NCI-H1105 treated with DMSO at 0.1 percent for 48 hours (cell line): Measurements from ENCODE around the gene RESP18.
A peak's percentile ranks its signal among the peaks of the same experiment; 100 is the strongest.
"Not testable (repeated sequence)": the region's sequence is repeated elsewhere in the genome, so short reads cannot be mapped to it uniquely, and the experiment has no call there.

Experiments used
- DNase-seq: peaks from one replicate; lab custom pipeline; 2025; lab: John Stamatoyannopoulos, UW

RESP18 gene

DNA sequence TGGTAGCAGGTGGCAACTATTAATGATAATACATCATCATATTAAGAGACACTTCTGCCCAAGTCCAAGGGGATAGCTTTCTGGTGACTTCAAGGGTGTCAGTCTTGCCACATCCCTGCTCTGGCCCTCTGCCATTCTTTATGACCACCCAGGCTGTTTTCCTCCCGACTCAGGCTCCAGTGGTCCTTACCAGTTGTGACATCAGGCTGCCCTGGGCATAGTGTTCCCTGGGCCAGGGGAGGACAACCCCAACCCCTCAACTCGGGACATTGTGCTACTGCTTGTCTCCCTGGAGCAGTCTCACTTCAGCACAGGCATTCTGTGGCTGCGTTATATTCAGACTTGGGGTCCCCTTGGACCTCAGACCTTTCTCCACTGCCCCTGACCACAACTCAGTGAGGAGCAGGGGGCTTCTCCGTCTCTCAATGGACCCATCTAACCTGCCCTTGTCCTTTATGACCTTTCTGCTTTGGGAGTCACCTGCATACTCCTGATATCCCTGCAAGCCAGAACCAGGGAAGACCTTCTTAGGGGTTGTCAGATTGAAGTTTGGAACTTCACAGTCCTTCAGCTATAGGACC, 40.5 kb downstream of the RESP18 start:
- no peak for DNase-seq

DNA sequence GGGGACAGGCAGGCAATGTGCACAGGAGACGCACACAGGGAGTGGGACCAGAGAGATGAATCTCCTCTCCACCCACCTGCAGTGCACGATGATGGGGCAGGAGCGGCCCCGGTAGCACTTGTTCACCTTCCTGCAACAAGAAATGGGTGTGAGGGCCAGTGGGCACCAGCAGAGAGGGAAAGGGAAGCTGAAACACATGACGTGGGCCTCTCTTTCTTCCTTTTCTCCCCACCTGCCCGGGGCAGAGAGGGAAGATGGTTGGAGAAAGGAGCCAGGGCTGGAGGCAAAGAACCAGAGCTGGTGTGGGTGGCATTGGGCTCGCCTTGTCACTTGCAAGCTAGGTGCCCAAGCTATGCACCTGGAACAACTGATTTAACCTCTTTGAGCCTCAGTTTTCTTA, 41.1 kb downstream of the RESP18 start:
- no peak for DNase-seq

DNA sequence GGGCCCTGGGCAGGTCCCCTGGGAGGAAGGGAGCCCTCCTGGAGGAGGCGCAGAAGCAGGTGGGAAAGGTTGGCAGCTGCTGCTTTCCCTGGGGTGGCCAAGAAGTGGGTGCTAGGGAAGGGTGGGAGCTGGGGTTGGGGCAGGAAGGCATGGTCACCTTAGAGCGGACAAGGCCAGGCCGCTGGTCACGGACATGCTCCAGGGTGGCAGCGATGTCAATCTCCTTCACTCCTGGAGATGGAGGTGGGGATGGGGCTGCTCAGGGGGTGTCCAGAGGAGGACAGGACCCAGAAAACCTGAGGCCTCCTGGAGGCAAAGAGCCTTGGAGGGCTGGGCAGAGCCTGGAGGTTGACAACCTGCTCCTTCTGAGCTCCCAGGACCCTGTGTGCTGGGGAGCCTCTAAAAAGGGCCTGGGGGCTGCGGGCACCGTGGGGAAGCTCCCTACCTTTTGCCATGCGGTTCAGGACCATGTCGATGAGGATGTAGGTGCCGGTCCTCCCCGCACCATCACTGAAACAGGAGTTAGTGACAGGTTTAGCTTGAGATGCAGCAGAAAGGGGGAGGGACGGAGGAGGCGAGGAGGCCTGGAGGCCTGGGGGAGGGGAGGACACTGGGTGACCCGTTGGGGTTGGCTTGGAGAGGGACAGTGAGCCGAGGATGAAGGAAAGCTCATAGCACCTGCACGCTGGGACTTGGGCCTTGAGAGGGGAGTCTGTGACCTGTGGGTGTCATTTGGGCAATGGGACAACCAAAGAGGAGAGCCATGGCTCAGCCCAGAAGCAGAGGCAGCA, 42.0 kb downstream of the RESP18 start:
- no peak for DNase-seq

DNA sequence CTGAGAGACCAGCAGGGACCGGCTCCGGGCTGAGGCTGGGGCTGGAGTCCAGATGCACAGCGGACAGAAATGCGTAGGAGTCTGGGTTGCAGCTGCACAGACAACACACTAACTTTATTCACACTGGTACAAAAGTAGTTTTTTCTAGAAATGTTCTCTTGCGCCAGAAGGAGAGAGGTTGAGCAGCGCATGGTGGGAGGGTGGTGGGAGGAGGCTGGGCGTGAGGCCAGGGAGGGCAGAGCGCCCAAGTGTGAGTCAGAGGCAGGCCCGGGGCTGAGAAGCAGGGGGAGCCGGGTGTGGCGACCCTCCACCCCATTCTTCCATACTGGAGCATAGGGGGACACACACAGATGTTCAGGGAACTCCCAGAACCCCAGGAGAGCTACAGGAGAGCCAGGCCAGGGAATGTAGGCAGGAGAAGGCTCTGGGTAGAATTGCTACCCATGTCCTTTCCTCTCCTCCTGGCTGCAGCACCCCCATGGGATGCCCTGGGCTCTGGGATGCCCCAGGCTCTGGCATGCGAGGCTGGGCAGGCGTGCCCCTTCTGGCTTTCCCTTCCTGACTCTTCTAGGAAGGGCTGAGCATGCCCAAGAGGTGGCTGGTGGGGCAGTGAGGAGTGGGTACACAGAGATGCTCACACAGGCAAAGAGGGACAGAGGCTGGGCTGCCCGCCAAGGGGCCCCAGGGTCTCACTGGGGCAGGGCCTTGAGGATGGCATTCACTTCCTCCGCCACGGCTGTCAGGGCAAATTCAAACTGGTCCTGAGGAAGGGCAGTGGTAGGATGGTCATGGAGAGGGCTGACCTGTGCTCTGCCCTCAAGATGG, 42.8 kb downstream of the RESP18 start:
- no peak for DNase-seq

DNA sequence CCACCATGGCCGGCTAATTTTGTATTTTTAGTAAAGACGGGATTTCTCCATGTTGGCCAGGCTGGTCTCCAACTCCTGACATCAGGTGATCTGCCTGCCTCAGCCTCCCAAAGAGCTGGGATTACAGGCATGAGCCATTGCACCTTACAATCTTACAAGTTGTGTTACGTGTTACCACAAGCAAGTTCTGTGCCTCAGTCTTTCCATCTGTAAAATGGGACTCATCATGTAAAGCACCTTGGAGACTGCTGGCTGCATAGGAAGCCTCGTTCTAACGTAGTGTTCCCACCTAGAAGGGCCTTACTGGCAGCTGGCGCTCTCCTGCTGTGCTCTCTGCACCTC, 43.4 kb downstream of the RESP18 start:
- no peak for DNase-seq

DNA sequence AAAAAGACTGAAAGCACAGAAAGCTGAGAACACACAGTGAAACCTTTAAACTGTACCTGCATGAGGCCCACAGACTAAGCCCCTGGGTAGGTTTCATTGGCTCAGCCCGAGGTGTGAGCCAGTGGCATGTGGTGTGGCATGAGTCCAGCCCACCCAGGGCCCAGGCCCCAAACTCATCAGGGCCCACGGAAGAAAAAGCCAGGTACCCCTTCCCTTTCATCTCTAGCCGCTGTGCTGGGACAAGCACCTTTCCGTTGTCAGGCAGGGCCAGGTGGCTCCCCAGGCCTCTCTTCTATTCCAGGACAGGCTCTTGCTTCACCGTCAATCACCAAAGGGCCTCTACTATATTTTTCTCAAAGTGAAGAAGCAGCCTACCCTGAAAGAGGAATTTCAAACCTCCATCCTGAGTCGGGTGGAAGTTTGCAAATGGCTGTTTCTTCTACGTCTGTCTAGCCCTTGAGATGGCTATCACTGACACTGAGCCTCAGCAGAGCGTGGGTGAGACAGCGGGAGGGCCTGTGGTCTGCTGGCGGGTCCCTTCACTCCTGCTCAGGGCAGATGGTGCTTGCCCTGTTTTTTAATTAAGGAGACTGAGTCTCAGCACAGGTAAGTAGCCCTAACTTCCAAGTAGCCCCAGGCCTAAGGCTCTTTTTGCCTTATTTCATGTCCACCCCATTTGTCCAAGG, 44.8 kb downstream of the RESP18 start:
- no peak for DNase-seq

DNA sequence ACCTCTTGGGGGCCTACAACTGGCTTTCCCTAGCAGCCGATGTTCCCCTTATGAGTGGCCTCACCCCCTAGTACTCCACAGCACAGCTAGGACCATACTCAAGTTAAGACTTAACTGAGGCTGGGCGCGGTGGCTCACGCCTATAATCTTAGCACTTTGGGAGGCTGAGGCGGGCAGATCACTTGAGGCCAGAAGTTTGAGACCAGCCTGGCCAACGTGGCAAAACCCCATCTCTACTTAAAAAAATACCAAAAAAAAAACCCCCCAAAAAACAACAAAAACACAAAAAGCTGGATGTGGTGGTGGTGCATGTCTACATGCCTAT, 45.5 kb downstream of the RESP18 start:
- not testable (repeated sequence) for DNase-seq

DNA sequence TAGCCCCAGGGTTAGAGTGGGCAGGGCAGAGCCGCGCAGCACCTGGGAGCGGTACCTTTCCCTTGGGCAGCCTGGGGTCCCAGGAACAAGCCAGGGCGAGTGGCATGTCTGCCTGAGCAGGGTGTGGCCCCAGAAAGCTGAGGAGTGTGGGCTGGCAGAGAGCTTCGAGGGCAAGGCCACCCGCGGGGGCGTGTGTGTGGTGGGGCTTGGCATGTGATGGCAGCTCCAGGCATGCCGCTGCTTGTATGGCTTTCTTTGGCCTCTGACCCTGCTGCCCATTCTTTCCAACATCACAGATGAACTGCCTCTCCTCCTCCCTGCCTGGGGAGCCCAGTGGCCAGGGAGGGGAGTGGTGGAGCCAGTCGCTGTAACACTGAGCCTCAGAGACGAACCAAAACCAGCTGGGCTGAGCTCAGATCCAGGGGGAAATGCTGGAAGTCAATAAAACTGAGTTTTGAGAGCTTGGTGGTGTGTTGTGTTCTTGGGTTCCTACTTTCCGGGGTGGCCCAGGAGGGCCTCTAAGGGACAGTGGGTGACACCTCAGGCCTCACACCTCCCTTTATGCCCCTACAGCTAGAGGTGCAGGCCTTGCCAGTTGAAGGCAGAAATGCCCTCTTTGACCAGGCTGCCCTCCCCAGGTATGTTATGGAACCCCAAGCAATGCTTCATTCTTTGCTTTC, 46.0 kb downstream of the RESP18 start:
- no peak for DNase-seq

DNA sequence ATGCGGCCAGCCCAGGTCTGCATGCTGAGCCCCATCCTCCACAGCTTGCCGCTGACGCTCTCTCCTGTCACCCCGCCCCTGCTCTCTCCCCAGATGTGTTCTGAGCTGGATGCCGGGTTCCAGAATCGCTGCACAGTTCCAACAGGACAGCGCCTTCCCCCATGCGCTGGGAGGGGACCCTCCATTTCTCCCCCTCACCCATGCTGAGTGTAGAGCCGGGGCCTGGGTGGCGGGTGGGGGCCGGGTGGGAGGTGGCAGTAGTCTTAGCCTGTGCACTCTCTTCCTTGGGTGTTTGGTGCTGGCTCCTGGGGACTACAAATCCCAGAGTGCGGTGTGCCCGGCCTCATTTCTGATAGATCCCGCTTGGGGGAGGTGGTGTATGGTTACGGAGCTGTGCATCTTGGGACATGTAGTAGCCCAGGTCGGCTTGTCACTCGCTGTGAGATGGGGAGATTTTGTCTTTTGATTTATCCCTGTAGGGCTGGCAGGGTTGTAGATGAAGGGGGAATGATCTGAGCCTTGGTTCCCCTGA, 46.6 kb downstream of the RESP18 start:
- no peak for DNase-seq

DNA sequence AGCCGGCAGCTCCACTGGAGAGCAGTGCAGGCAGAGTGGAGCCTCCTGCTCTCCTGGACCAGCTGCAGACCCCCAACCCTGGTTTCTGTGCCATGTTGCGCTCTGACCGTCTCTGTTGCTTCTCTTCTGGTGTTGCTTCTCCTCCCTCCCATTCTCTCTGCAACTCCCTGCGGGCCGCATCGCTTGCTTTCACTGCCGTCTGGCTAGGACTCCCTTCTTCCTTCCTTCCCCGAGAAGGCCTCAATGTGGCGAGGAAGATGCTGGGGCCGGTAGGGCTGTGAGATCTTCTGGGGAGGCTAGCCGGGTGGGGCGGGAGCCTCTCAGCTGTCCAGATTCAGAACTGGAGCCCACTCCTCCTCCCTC, 47.2 kb downstream of the RESP18 start:
- DNase-seq: no peak

DNA sequence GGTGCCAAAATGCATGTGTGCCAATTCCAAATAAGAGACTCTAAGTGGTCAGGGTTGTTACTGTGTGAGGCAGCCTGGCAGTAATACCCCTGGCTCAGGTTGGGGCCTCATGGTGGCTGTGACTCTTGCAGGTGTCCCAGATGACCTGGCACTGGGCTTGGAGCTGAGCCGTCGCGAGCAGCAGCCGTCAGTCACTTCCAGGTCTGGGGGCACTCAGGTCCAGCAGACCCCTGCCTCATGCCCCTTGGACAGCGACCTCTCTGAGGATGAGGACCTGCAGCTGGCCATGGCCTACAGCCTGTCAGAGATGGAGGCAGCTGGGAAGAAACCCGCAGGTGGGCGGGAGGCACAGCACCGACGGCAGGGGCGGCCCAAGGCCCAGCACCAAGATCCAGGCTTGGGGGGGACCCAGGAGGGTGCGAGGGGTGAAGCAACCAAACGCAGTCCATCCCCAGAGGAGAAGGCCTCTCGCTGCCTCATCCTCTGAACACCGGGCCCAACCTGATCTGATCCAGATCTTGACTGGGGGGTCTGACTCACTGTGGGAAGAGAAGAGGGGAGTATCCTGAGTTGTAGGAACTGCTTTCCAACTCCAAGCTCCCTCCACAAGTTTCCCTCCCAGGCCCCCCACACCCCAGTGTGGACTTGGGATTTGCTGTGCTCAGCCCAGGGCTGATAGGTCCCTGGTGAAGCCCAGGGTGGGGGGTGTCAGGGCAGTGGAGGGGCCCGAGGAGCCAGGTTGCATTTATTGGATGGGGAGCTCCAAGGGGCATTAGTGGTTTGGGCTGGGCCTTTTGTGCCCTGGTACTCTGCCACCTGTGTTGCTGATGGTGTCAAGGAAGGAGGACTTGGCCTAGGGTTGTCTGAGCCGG, 47.8 kb downstream of the RESP18 start:
- no peak for DNase-seq

DNA sequence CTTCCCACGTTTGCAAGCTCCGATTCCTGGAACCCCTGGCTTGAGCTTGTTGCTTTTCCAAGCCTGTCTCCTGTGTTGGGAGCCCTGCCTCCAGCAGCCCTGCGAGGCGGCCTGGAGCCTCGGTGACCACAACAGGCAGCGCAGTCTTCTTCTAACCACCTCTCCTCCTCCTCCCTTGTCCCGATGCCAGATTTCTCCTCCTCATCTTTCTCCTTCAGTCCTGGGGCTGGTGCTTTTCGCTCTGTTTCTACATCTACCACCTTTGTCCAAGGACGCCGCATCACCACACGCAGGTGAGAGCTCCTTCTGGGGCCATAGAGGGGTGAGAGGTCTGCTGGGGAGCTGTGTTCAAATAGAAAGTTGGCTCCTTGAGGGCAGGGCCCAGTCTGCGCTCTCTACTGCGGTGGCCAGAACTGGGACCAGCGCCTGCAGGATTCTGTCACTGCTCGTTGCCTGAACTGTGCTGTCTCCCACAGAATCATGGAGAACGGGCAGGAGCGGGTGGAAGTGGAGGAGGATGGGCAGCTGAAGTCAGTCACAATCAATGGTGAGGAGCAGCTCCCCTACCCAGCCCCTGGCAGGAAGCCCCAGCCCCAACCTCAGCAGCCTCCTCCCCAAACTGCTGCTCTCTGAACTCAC, 49.5 kb downstream of the RESP18 start:
- no peak for DNase-seq

DNA sequence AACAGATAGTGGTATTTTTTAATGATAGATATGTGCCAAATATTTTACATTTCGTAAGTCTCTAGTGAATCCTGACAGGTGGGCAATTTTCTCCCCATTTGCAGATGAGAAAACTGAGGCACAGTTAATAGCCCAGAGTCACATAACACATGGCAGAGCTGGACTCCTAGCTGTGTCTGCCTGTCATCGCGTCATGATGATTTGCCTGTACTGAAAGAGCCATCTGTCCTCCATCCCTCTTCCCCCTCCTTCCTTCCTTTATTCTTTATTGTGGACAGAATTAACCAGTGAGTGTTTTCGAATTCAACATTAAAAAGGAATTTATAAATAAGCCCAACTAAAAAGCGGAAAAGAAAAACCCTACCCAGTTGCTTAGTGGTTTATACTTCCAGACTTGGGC, 50.2 kb downstream of the RESP18 start:
- DNase-seq: no peak

DNA sequence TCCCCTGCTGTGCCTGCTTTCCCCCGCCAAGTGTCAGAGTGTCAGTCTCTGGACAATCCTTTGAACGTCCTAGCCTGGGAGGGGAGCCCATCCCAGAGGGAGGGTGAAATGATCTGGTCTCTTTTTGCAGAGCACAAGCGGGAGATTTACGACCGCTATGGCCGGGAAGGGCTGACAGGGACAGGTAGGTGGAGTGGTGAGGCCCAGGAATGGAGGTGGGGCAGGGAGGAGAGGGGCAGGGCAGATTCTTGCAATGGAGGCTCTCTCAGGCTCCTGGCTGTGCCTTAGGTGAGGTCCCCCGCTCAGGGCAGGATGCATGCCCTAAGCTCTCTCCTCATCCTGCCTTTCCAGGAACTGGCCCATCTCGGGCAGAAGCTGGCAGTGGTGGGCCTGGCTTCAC, 51.0 kb downstream of the RESP18 start:
- DNase-seq: no peak

DNA sequence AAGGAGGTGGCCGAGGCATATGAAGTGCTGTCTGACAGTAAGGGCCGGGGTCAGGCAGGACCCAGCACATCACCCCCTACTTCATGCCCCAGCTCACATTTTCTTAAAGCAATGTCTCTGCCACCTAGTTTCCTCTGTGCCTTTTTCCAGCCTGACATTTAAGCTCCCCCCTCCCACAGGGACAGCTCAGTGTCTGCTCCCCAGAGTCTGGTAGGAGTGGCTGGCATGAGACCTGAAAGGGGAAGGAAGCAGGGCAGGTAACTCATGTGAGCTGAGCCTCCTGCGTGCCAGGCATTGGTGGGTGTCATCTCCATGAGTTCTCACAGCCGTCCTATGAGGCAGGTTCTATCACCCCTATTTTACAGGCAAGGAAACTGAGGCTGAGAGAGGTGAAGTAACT, 51.9 kb downstream of the RESP18 start:
- no peak for DNase-seq

DNA sequence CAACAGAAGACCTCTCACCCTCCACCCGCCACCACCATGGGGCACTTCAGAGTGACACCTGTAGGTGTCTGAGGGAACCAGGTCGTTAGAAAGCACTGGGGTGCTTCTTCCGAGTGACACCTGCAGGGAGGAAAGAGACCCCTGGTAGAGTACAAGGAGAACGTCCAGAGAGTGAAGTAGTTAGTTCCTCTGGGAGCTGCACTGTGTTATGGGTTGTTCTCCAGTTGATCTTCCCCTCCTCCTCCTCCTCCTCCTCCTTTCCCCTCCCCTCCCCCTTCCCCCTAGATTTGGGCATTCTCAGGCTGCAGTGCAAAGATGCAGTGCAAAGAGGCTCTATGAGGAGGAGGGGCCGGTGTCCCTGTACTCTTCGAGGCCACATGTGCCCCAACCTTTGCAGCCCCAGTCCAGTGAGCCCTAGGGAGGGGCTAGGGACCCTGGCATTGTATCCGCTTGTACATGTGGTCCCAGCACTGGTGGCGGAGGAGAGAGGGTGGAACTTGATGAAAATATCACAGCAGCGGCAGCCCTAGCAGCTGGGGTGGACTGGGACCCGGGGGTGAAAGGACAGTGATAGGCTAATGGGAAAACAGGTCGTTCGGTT, 52.5 kb downstream of the RESP18 start:
- no peak for DNase-seq

DNA sequence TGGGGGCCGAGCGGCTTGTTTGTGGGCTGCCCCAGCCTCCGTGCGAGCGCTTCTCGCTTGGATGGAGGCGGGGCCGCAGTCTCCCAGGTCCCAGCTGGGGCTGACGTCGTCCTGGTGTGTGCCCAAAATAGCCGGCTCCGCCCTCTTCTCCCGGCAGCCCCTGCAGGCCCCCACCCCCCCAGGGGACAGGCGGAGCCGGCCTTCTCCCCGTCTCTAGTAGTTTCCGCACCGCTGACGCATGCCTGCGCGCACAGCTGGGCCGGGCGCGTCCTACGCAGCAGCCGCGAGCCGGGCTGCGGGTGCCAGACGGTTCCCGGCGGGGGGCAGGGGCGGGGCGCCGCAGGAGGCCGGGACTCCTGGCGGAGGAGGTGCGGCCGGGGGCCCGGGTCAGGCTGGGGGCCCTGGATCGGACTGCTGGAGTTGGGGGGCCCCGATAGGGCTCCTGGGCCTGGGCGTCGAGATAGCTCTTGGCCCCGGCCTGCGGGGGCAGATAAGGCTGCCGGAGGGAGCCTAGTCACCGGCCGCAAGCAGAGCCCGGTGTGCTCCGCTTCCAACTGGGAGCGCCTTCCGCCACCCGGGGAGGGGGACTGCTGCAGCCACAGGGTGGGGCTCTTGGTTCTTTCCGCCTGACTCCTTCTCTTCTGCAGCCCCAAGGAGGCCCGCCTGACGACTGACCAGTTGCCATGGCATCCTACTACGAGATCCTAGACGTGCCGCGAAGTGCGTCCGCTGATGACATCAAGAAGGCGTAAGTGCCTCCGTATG, 53.2 kb downstream of the RESP18 start, which contains the start of gene DNAJB2:
Gene DNAJB2, plus strand, starts transcription at position 216 of the 765 bp plus-strand sequence. Its CDS starts 468 bp downstream, at position 684.
- DNase-seq: peak; percentile 90

DNA sequence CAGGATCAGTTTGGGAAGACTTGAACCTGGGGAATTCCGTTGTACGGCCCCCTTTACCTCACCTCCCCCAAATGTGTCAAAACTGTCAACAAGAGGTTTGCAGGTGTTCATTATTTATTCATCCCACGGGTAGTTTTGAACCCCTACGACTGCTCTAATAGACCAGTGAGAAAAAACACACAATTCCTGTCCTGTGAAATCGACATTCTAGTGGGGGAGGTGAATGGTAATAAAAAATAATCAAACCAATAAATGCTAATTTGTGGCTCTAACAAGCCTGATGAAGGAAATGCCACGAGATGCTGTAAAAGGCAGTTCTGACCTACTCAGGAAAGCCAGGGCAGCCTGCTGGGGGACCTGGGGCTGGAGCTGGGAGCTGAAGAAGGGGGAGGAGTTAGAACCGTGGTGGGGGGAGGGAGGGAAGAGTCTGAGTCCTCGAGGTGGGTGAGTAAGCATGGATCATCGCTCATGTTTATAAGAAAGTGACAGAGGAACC, 53.8 kb downstream of the RESP18 start:
- no peak for DNase-seq
